ENCODE data around the gene HIRIP3.

The HIRIP3 gene

DNA sequence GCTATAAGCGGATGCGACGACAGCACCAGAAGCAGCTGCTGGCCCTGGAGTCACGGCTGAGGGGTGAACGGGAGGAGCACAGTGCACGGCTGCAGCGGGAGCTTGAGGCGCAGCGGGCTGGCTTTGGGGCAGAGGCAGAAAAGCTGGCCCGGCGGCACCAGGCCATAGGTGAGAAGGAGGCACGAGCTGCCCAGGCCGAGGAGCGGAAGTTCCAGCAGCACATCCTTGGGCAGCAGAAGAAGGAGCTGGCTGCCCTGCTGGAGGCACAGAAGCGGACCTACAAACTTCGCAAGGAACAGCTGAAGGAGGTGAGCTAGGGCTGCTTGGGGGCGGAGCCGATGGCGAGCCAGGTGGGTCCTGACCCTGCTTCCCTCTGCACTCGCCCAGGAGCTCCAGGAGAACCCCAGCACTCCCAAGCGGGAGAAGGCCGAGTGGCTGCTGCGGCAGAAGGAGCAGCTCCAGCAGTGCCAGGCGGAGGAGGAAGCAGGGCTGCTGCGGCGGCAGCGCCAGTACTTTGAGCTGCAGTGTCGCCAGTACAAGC is 10.1 kb downstream of the HIRIP3 start:
- peaks cover 68% of the 10 kb centered on the region for H3K36me3 ChIP-seq (ENCODE audit: control insufficient read depth, insufficient read depth, low read length)
- H3K4me1 ChIP-seq (ENCODE audit: control insufficient read depth, insufficient read depth, low read length), result no peaks in the 10 kb centered on the region
- no peak overlapping the region for H3K4me3 ChIP-seq (ENCODE audit: low read depth, low read length)
- no peaks in the 10 kb centered on the region for H3K9me3 ChIP-seq (ENCODE audit: control insufficient read depth, insufficient read depth, low read length)
- H3K9ac ChIP-seq (ENCODE audit: low read depth, low read length), result no peak overlapping the region
- H3K27me3 ChIP-seq (ENCODE audit: control insufficient read depth, insufficient read depth, low read length), result no peaks in the 10 kb centered on the region

DNA sequence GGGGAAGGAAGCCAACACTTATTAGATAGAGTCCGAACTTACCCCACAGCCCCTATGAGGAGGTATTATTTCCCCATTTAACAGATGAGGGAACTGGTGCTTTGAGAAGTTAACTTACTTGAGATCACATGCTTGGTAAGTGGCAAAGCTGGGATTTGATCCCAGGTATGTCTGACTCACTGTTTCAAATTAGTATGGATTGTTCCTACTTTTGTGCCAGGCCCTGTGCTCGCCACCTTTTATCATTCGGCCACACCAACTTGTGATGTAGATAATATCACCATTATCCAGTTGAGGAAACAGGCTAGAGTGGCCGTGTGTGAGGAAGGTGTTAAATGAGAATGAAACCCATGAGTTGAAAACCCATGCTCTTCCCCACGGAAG is 10.7 kb downstream of the HIRIP3 start:
- H3K4me3 ChIP-seq (ENCODE audit: low read depth, low read length), result no peak overlapping the region
- no peaks in the 10 kb centered on the region for H3K4me1 ChIP-seq (ENCODE audit: control insufficient read depth, insufficient read depth, low read length)
- peaks cover 74% of the 10 kb centered on the region for H3K36me3 ChIP-seq (ENCODE audit: control insufficient read depth, insufficient read depth, low read length)
- no peaks in the 10 kb centered on the region for H3K9me3 ChIP-seq (ENCODE audit: control insufficient read depth, insufficient read depth, low read length)
- H3K27me3 ChIP-seq (ENCODE audit: control insufficient read depth, insufficient read depth, low read length), result no peaks in the 10 kb centered on the region
- H3K9ac ChIP-seq (ENCODE audit: low read depth, low read length), result no peak overlapping the region

DNA sequence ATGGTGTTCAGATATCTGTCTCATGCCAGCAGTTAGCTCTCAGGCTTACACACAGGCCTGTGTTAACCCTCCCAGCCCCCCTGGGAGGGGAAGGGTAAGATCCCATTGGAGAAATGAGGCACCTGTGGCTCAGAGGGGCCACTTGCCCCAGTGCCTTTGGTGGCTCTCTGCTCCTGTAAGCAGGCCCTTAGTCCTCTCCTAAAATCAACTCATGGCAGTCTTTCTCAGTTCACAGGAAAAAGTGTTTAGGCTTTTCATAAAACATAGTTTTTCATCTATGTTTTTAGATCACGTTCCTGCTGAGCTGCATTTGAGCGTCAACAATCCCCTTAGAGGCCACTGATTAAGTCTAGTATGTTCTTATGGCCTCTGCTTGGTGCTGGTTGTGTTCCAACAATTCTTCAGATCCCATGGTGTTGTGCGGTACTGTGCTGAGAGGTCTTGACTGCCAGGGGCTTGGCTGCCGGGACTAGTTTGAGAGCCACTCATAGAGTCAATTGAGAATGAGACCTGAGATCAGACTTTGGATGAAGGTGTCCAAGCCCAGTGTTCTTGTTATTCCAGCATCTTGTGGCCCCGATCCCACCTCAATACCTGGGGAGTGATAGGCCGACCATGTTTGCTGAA is 11.2 kb downstream of the HIRIP3 start:
- no peak overlapping the region for H3K4me3 ChIP-seq (ENCODE audit: low read depth, low read length)
- peaks cover 79% of the 10 kb centered on the region for H3K36me3 ChIP-seq (ENCODE audit: control insufficient read depth, insufficient read depth, low read length)
- H3K9ac ChIP-seq (ENCODE audit: low read depth, low read length), result no peak overlapping the region
- no peaks in the 10 kb centered on the region for H3K4me1 ChIP-seq (ENCODE audit: control insufficient read depth, insufficient read depth, low read length)
- H3K27me3 ChIP-seq (ENCODE audit: control insufficient read depth, insufficient read depth, low read length), result no peaks in the 10 kb centered on the region
- no peaks in the 10 kb centered on the region for H3K9me3 ChIP-seq (ENCODE audit: control insufficient read depth, insufficient read depth, low read length)

DNA sequence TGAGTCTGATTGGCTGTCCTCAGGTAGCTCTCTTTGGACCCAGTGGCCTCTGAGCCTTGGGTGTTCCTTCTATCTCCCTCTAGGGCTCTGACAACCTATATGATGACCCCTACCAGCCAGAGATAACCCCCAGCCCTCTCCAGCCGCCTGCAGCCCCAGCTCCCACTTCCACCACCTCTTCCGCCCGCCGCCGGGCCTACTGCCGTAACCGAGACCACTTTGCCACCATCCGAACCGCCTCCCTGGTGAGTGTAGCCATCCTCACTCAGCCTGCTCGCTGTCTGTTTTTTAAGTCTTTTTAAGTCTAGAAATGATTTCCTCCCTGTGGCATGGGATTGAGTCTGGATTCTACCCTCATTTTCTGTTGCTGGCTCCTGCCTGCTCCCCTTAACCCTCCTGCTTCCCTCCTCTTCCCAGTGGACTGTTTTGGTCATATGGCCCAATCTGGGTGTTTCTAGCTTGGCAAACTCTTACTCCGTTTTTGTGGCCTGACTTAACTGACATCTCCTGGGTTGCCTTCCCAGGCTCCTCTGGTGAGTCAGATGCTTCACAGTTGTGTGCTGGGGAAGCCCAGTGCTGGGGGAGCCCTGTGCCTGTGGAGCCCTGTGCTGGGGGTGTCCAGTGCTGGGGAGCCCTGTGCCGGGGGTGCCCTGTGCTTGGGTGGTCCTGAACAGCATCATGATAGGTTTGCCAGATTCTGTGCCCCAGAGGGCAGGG is 11.8 kb downstream of the HIRIP3 start:
- Histone ChIP-seq H3K4me3 (ENCODE audit: low read depth, low read length) (no peak overlapping the region), H3K27me3 (ENCODE audit: control insufficient read depth, insufficient read depth, low read length) (no peaks in the 10 kb centered on the region), H3K9me3 (ENCODE audit: control insufficient read depth, insufficient read depth, low read length) (no peaks in the 10 kb centered on the region), H3K36me3 (ENCODE audit: control insufficient read depth, insufficient read depth, low read length) (peaks cover 82% of the 10 kb centered on the region), H3K9ac (ENCODE audit: low read depth, low read length) (no peak overlapping the region), H3K4me1 (ENCODE audit: control insufficient read depth, insufficient read depth, low read length) (no peaks in the 10 kb centered on the region)

DNA sequence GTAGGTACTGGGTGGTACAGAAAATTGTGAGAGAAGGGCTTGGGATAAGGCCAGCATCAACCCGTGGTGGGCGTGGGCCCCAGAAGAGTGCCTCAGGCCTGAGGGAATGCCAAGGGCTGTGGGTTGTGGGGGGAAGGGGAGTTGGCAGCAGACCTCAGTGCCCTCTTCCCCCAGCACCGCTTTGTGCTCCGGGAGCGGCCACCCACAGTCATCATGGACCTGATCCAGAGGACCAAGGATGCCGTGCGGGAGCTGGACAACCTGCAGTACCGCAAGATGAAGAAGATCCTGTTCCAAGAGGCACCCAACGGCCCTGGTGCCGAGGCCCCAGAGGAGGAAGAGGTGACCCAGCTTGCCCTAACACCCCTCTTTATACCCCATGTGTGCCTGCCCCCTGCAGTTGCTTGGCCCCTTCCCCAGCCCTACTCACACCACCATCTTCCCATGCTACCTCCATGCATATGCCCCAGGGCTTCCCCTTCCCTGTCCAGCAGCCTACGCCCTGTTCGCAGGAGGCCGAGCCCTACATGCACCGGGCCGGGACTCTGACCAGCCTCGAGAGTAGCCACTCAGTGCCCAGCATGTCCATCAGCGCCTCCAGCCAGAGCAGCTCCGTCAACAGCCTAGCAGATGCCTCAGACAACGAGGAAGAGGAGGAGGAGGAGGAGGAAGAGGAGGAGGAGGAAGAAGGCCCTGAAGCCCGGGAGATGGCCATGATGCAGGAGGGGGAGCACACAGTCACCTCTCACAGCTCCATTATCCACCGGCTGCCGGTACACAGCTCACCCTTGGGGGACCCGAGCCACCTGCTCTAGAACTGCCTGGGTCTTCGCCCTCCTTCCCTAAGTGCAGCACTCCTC is 12.6 kb downstream of the HIRIP3 start:
- Histone ChIP-seq H3K27me3 (ENCODE audit: control insufficient read depth, insufficient read depth, low read length) (no peaks in the 10 kb centered on the region), H3K9ac (ENCODE audit: low read depth, low read length) (no peak overlapping the region), H3K4me1 (ENCODE audit: control insufficient read depth, insufficient read depth, low read length) (no peaks in the 10 kb centered on the region), H3K4me3 (ENCODE audit: low read depth, low read length) (no peak overlapping the region), H3K9me3 (ENCODE audit: control insufficient read depth, insufficient read depth, low read length) (no peaks in the 10 kb centered on the region), H3K36me3 (ENCODE audit: control insufficient read depth, insufficient read depth, low read length) (peaks cover 82% of the 10 kb centered on the region)

DNA sequence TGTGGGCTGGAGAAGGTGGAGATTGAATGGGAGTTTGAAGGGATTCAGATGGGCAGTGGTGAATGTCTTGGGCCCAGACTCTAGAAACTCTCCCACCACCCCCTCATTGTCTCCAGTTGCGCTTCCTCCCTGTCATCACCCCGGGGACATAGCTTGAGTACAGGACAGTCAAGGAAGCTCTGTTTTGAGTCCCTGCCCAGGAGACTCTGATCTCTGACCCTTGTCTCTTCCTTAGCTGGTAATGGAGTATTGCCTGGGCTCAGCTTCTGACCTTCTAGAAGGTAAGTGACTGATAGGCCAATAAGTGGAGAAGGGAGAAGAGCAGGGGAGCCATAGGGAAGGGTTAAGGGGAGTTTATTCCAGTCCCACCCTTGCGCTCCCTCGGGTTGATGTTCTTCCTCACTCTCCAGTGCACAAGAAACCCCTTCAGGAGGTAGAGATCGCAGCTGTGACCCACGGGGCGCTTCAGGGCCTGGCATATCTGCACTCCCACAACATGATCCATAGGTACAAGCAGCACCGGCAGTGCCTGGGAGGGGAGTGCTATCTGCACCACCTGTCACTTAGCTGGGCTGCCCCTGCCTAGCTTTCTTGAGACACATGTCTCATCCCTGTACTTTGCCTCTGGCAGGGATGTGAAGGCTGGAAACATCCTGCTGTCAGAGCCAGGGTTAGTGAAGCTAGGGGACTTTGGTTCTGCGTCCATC is 16.7 kb downstream of the HIRIP3 start:
- Histone ChIP-seq H3K4me3 (ENCODE audit: low read depth, low read length) (no peak overlapping the region), H3K9ac (ENCODE audit: low read depth, low read length) (no peak overlapping the region), H3K9me3 (ENCODE audit: control insufficient read depth, insufficient read depth, low read length) (no peaks in the 10 kb centered on the region), H3K27me3 (ENCODE audit: control insufficient read depth, insufficient read depth, low read length) (no peaks in the 10 kb centered on the region), H3K36me3 (ENCODE audit: control insufficient read depth, insufficient read depth, low read length) (peaks cover 51% of the 10 kb centered on the region), H3K4me1 (ENCODE audit: control insufficient read depth, insufficient read depth, low read length) (peaks cover 16% of the 10 kb centered on the region)

DNA sequence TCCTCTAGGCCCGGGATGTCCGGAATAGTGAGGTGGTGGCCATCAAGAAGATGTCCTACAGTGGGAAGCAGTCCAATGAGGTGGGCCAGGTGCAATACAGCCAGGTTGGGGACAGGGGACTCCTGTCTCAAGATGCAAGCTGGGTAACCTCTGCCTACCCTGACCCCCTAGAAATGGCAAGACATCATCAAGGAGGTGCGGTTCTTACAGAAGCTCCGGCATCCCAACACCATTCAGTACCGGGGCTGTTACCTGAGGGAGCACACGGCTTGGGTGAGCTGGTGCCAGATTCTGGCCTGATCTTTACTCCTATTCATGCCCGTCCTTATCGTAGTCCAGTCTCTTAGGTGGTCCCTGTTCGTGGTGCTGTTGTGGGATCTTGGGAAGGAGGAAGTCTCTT is 17.3 kb downstream of the HIRIP3 start:
- Histone ChIP-seq H3K9ac (ENCODE audit: low read depth, low read length) (no peak overlapping the region), H3K4me3 (ENCODE audit: low read depth, low read length) (no peak overlapping the region), H3K9me3 (ENCODE audit: control insufficient read depth, insufficient read depth, low read length) (peaks cover 2% of the 10 kb centered on the region), H3K4me1 (ENCODE audit: control insufficient read depth, insufficient read depth, low read length) (peaks cover 16% of the 10 kb centered on the region), H3K36me3 (ENCODE audit: control insufficient read depth, insufficient read depth, low read length) (peaks cover 44% of the 10 kb centered on the region), H3K27me3 (ENCODE audit: control insufficient read depth, insufficient read depth, low read length) (no peaks in the 10 kb centered on the region)

DNA sequence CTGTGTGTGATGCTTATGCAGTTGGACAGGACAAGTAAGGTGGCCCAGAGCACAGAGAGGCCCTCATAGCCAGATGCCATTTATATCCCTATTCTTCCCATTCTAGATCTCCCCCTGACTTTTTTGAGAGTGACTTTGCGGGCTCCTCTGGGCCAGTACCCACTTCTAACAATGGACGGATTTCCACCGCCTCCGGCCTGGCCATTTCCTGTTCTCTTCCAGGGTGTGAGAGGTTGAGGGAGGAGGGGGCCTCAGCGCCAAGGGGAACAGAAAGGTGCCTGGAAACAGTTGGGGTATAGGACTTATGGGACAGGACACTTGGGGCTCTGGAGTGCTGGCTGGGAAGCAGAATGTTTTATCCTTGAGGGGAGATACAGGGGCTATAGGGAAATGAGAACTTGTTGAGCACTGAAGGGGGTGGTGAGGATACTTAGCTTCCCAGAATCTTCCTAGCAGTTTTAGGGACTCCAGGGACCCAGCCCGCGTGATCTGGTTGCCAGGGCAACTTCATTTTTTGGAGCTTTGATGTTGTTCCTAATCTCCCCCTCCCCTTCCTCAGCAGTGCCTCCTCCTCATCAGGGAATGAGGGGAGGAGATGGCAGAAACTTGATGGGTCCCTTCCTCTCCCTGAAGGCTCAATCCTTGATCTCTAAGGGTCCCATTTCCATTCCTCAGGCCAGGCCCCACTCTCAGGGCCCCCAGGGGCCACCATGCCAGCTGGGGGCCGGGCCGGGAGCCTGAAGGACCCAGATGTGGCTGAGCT is 18.2 kb downstream of the HIRIP3 start:
- Histone ChIP-seq H3K9ac (ENCODE audit: low read depth, low read length) (no peak overlapping the region), H3K9me3 (ENCODE audit: control insufficient read depth, insufficient read depth, low read length) (peaks cover 10% of the 10 kb centered on the region), H3K36me3 (ENCODE audit: control insufficient read depth, insufficient read depth, low read length) (peaks cover 36% of the 10 kb centered on the region), H3K4me3 (ENCODE audit: low read depth, low read length) (no peak overlapping the region), H3K4me1 (ENCODE audit: control insufficient read depth, insufficient read depth, low read length) (peaks cover 16% of the 10 kb centered on the region), H3K27me3 (ENCODE audit: control insufficient read depth, insufficient read depth, low read length) (peaks cover 6% of the 10 kb centered on the region)

DNA sequence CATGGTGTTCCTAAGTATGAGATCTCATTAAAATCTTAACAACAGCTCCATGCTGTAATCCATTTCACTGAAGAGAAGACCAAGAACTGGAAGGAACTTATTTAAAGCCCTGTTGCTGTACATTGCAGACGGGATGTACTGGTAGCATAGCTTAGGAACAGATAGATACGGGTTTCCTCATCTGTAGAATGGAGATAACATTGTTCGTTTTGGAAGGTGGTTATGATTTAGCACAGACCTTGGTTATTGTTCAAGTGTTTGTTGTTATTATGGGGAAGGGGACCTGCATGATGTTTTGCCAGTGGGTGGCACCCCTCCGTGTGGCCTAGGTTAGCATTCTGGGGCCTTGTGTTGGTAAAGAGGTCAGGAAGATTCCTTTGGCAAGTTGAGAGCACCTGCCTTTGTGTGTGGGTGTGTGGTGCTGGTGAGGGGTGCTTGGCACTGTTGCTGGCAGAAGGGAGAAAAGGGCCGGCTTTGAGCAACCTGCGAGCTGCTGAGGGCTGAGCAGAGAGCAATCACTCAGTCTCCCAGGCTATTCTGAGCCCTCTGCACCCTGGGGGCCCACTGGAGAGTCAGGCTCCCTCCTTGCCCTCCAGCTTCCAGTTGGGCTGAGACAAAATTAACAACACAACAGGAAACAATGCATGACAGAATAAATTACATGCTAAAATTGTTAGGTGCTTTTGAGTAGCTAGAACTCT is 19.5 kb downstream of the HIRIP3 start:
- Histone ChIP-seq H3K9me3 (ENCODE audit: control insufficient read depth, insufficient read depth, low read length) (peaks cover 10% of the 10 kb centered on the region), H3K4me3 (ENCODE audit: low read depth, low read length) (peak overlapping the region; percentile 59), H3K27me3 (ENCODE audit: control insufficient read depth, insufficient read depth, low read length) (peaks cover 12% of the 10 kb centered on the region), H3K4me1 (ENCODE audit: control insufficient read depth, insufficient read depth, low read length) (peaks cover 16% of the 10 kb centered on the region), H3K9ac (ENCODE audit: low read depth, low read length) (peak overlapping the region; percentile 47), H3K36me3 (ENCODE audit: control insufficient read depth, insufficient read depth, low read length) (peaks cover 32% of the 10 kb centered on the region)

DNA sequence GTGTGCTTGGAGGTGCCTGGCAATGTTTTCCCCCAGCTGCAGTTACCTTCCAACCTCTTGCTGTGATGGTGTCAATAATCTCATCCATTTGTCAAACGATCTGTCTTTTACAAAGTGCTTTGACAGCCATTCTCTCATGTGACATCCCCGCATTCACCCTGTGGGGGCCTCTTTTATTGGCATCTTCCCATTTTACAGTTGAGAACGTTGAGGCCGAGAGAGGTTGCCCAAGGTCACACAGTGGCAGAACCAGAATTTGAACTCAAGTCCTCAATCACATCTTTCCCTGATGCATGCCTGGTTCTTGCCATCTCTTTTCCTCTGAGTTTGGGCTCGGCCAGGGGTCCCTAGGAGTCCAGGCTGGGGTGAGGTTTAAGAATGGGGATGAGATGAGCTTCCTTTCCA is 20.3 kb downstream of the HIRIP3 start:
- H3K27me3 ChIP-seq (ENCODE audit: control insufficient read depth, insufficient read depth, low read length), result peaks cover 12% of the 10 kb centered on the region
- H3K4me3 ChIP-seq (ENCODE audit: low read depth, low read length), result peak overlapping the region; percentile 59
- H3K9me3 ChIP-seq (ENCODE audit: control insufficient read depth, insufficient read depth, low read length), result peaks cover 10% of the 10 kb centered on the region
- H3K4me1 ChIP-seq (ENCODE audit: control insufficient read depth, insufficient read depth, low read length), result peaks cover 16% of the 10 kb centered on the region
- peak overlapping the region; percentile 26 for H3K9ac ChIP-seq (ENCODE audit: low read depth, low read length)
- peaks cover 29% of the 10 kb centered on the region for H3K36me3 ChIP-seq (ENCODE audit: control insufficient read depth, insufficient read depth, low read length)
